Thyroid gland (tissue), 4 donors: ENCODE data around the gene SH2D5.

Experiments
- CTCF ChIP-seq, 6 experiments: fragments of 200-600 bp in 3 of 6; fragments of 450-650 bp in 3 of 6; sonication (generic) in 3 of 6; IDR thresholded peaks; one replicate each; pipeline ENCODE4 v1.5.1; 2016 to 2019; ENCODE audit warnings: antibody characterized with exemption in 6 of 6, mild to moderate bottlenecking in 2 of 6, inconsistent platforms in 1 of 6, moderate library complexity in 1 of 6
- POLR2A ChIP-seq, 2 donors: fragments of 450-650 bp; IDR thresholded peaks; one replicate each; pipeline ENCODE4 v1.6.1; 2017; ENCODE audit warnings: antibody characterized with exemption in 2 of 2, mild to moderate bottlenecking in 2 of 2, moderate library complexity in 1 of 2

- TF ChIP-seq POLR2A (IDR thresholded peaks at IDR 0.05) (no peak), CTCF (IDR thresholded peaks at IDR 0.05) (no peak)
Observed at GRCh38 chr1:20681999-20682398, 50.5 kb downstream of the SH2D5 start.
